H1 (cell line): ENCODE results near the gene HES4. TPM values are rescaled to one million over a fixed set of nuclear protein-coding genes. Genes with fewer than 3 reads are reported as not detected.

Experiments used
- ASH2L ChIP-seq: fragments of 200-600, 300-600 bp; sonication (generic); IDR thresholded peaks from one replicate; pipeline ENCODE4 v1.7.1; 2017; ENCODE audit warnings: low read length
- RAD21 ChIP-seq, 2 experiments: IDR thresholded peaks in 1 of 2; conservative IDR thresholded peaks in 1 of 2; 2 replicates each; pipeline ENCODE4 v1.6.1; 2011; ENCODE audit warnings: low read depth in 2 of 2, low read length in 2 of 2, improper control_type of control experiment in 1 of 2, inconsistent platforms in 1 of 2, mild to moderate bottlenecking in 1 of 2, moderate library complexity in 1 of 2
- RXRA ChIP-seq: IDR thresholded peaks from 2 replicates; pipeline ENCODE4 v1.6.1; 2011; ENCODE audit warnings: low read depth, mild to moderate bottlenecking, low read length, moderate library complexity; ENCODE audit not compliant: insufficient read depth
- polyA plus RNA-seq, 7 experiments: library from polyadenylated mRNA; depleted of rRNA in 3 of 7; stranded (reverse) in 5 of 7; unstranded in 2 of 7; fragments of >200 nt in 5 of 7; fragments of 200-250 nt in 2 of 7; gene quantifications; 1 replicate in 5 of 7; 2 replicates in 1 of 7; 4 replicates in 1 of 7; pipeline versions ENCODE4 v1.2.1 to v1.2.3, GENCODE V29; 2011 to 2013; ENCODE audit warnings: missing spikeins in 2 of 7, mixed read lengths in 2 of 7
- total RNA-seq: library from RNA; stranded (reverse); fragmentation: NEBNext Ultra II Directional; extraction: Animal tissue kit (Norgen Biotek cat#: 25700); gene quantifications from 2 replicates; pipeline ENCODE4 v1.2.1, GENCODE V29; 2021

The HES4 gene
- total and polyA plus RNA-seq, 2 of the 8 experiments (the other 6 are each of a cell fraction or from before 2014, with no cell fraction given) = 2.8 to 3.5 TPM

DNA sequence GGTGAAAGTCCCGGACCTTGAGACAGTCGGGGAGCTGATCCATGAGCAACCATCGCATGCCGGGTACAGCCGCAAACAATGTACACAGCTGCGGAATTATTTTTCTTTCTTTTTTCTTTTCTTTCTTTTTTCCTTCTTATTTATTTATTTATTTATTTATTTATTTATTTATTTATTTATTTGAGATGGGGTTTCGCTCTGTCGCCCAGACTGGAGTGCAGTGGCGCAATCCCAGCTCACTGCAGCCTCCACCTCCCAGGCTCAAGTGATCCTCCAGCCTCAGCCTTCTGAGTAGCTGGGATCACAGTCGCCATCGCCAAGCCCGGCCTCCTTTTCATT lies 15.5 kb downstream of the HES4 start (continued):
- TF ChIP-seq RAD21 (IDR thresholded peaks at IDR 0.05 in 1 of 2, conservative IDR thresholded peaks at IDR 0.05 in 1 of 2; ENCODE audit: low read depth in 2 of 2, low read length in 2 of 2) (no peak), RXRA (no peak), ASH2L (no peak)
